K562 (cell line): ENCODE measurements around the gene NKAPL. TPM values are rescaled to one million over a fixed set of nuclear protein-coding genes. Genes with fewer than 3 reads are reported as not detected.
A peak's percentile ranks its signal among the peaks of the same experiment; 100 is the strongest.

Experiments used
- CAMTA2 ChIP-seq: fragments of 250-450 bp; sonication (Bioruptor Pico); conservative IDR thresholded peaks from 2 replicates; pipeline ENCODE4 v1.5.1; 2022
- CEBPG ChIP-seq, 3 experiments: fragments of 200-800 bp in 1 of 3; sonication (Bioruptor generic) in 1 of 3; sonication (generic) in 1 of 3; formaldehyde crosslinking in 1 of 3; IDR thresholded peaks in 2 of 3; conservative IDR thresholded peaks in 1 of 3; 2 replicates each; pipeline versions ENCODE4 v1.6.1 to v1.8.0; 2016 to 2022; ENCODE audit warnings: missing compliant biosample characterization in 2 of 3, missing genetic modification characterization in 2 of 3, mild to moderate bottlenecking in 1 of 3, missing genetic modification reagents in 1 of 3
- CREBBP ChIP-seq: IDR thresholded peaks from one replicate; pipeline ENCODE4 v1.6.1; 2012; ENCODE audit warnings: low read depth, mild to moderate bottlenecking, control low read depth, inconsistent platforms, low read length
- ETV1 ChIP-seq: fragments of 450-650 bp; conservative IDR thresholded peaks from 2 replicates; pipeline ENCODE4 v1.6.1; 2016; ENCODE audit warnings: missing genetic modification characterization, control low read depth, low read depth, missing compliant biosample characterization
- KDM1A ChIP-seq, 2 experiments: fragments of 450-650 bp; IDR thresholded peaks; 2 replicates each; pipeline ENCODE4 v1.6.1; 2016; ENCODE audit warnings: mild to moderate bottlenecking in 2 of 2
- KDM2B ChIP-seq: fragments of 250-450 bp; sonication (Bioruptor Pico); IDR thresholded peaks from 2 replicates; pipeline ENCODE4 v1.8.0; 2021; ENCODE audit warnings: mild to moderate bottlenecking, moderate library complexity
- MLX ChIP-seq, 2 experiments: fragments of 450-650 bp in 1 of 2; sonication (generic) in 1 of 2; formaldehyde crosslinking; conservative IDR thresholded peaks; 2 replicates each; pipeline versions ENCODE4 v1.4.0 to v1.8.1; 2020 to 2022; ENCODE audit warnings: mild to moderate bottlenecking in 1 of 2, missing genetic modification reagents in 1 of 2
- MTA1 ChIP-seq: fragments of 450-650 bp; IDR thresholded peaks from 2 replicates; pipeline ENCODE4 v1.6.1; 2017; ENCODE audit warnings: borderline replicate concordance
- NCOA1 ChIP-seq: fragments of 450-650 bp; IDR thresholded peaks from 2 replicates; pipeline ENCODE4 v1.6.1; 2016; ENCODE audit warnings: low read depth
- RBFOX2 ChIP-seq: fragments of 200-400 bp; formaldehyde crosslinking; IDR thresholded peaks from 2 replicates; pipeline ENCODE4 v1.6.1; 2017; ENCODE audit warnings: low read depth, mild to moderate bottlenecking, low read length, moderate library complexity
- SLC30A9 ChIP-seq: fragments of 250-450 bp; sonication (Bioruptor Pico); IDR thresholded peaks from 2 replicates; pipeline ENCODE4 v1.8.0; 2022; ENCODE audit warnings: mild to moderate bottlenecking, moderate library complexity
- SMAD3 ChIP-seq: fragments of 450-650 bp; formaldehyde crosslinking; conservative IDR thresholded peaks from 2 replicates; pipeline ENCODE4 v1.4.0; 2020; ENCODE audit warnings: mild to moderate bottlenecking
- TEAD1 ChIP-seq, 2 experiments: fragments of 450-650 bp in 1 of 2; sonication (generic) in 1 of 2; formaldehyde crosslinking; IDR thresholded peaks; 2 replicates each; pipeline versions ENCODE4 v1.4.0 to v1.8.0; 2020 to 2022; ENCODE audit warnings: mild to moderate bottlenecking in 2 of 2, missing genetic modification reagents in 1 of 2
- TFAP4 ChIP-seq: sonication (generic); formaldehyde crosslinking; IDR thresholded peaks from 2 replicates; pipeline ENCODE4 v1.8.0; 2022; ENCODE audit warnings: missing genetic modification reagents, mild to moderate bottlenecking, moderate library complexity, borderline replicate concordance
- WHSC1 ChIP-seq: IDR thresholded peaks from one replicate; pipeline ENCODE4 v1.6.1; 2012; ENCODE audit warnings: low read length, control low read depth, inconsistent platforms
- ZNF274 ChIP-seq: IDR thresholded peaks from 2 replicates; pipeline ENCODE4 v1.6.1; 2011; ENCODE audit warnings: low read depth, mild to moderate bottlenecking, low read length, moderate library complexity, borderline replicate concordance
- ZNF668 ChIP-seq: fragments of 250-450 bp; sonication (Bioruptor Pico); IDR thresholded peaks from 2 replicates; pipeline ENCODE4 v1.8.0; 2022; ENCODE audit warnings: mild to moderate bottlenecking, inconsistent platforms
- polyA plus RNA-seq, 8 experiments: library from polyadenylated mRNA; depleted of rRNA in 4 of 8; stranded (reverse) in 5 of 8; unstranded in 3 of 8; fragments of >200 nt; fragmentation: Nextera tagmentation in 2 of 8; fragmentation: Illumina TruSeq in 1 of 8; extraction: Ambion mirVana in 2 of 8; extraction: Trizol in 1 of 8; gene quantifications; 2 replicates each; pipeline versions ENCODE4 v1.2.1 to v1.2.3, GENCODE V29; 2011 to 2014; ENCODE audit warnings: inconsistent platforms in 1 of 8, missing spikeins in 1 of 8
- total RNA-seq, 7 experiments: library from RNA; depleted of rRNA in 6 of 7; stranded (reverse); fragments of >200 nt in 6 of 7; fragmentation: Illumina TruSeq in 2 of 7; extraction: Trizol in 2 of 7; gene quantifications; 2 replicates each; pipeline versions ENCODE4 v1.2.1 to v1.2.3, GENCODE V29; 2011 to 2021; ENCODE audit warnings: low replicate concordance in 1 of 7
- TF ChIP-seq, protein P1 (sequence below): IDR thresholded peaks from 2 replicates; pipeline ENCODE4 v1.6.1; 2016; ENCODE audit warnings: missing genetic modification characterization, missing compliant biosample characterization
- TF ChIP-seq, protein P2 (sequence below): sonication (generic); formaldehyde crosslinking; IDR thresholded peaks from 2 replicates; pipeline ENCODE4 v1.8.0; 2023; ENCODE audit warnings: mild to moderate bottlenecking, missing genetic modification reagents

Gene NKAPL
- total and polyA plus RNA-seq, 9 of the 15 experiments (the other 6 are each of a cell fraction or from before 2014, with no cell fraction given), result not detected

GRCh38 chr6:28218312-28219248, 40.5 kb upstream of the NKAPL start (continued):
- TF ChIP-seq, protein P1, sequence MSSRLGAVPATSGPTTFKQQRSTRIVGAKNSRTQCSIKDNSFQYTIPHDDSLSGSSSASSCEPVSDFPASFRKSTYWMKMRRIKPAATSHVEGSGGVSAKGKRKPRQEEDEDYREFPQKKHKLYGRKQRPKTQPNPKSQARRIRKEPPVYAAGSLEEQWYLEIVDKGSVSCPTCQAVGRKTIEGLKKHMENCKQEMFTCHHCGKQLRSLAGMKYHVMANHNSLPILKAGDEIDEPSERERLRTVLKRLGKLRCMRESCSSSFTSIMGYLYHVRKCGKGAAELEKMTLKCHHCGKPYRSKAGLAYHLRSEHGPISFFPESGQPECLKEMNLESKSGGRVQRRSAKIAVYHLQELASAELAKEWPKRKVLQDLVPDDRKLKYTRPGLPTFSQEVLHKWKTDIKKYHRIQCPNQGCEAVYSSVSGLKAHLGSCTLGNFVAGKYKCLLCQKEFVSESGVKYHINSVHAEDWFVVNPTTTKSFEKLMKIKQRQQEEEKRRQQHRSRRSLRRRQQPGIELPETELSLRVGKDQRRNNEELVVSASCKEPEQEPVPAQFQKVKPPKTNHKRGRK (tag), result no peak
- TF ChIP-seq SMAD3 (CRISPR knock-in tag) (no peak), KDM2B (no peak), CEBPG (CRISPR knock-in tag; IDR thresholded peaks at IDR 0.05) (no peak), CEBPG (tag; conservative IDR thresholded peaks at IDR 0.05 in 1 of 2, IDR thresholded peaks at IDR 0.05 in 1 of 2) (no peak), ETV1 (tag) (peak; percentile 93), ZNF274 (no peak), TFAP4 (CRISPR knock-in tag) (peak; percentile 67; the same call in 1 of the 2 replicates), WHSC1 (no peak), CREBBP (no peak), CAMTA2 (CRISPR knock-in tag) (no peak), NCOA1 (peak; percentile 63; the same call in 1 of the 2 replicates), KDM1A (IDR thresholded peaks at IDR 0.05) (no peak), ZNF668 (CRISPR knock-in tag) (no peak), MLX (CRISPR knock-in tag; conservative IDR thresholded peaks at IDR 0.05) (no peak), SLC30A9 (CRISPR knock-in tag) (no peak), RBFOX2 (peak; percentile 86), TEAD1 (CRISPR knock-in tag; IDR thresholded peaks at IDR 0.05) (no peak), MTA1 (no peak)
- TF ChIP-seq, protein P2, sequence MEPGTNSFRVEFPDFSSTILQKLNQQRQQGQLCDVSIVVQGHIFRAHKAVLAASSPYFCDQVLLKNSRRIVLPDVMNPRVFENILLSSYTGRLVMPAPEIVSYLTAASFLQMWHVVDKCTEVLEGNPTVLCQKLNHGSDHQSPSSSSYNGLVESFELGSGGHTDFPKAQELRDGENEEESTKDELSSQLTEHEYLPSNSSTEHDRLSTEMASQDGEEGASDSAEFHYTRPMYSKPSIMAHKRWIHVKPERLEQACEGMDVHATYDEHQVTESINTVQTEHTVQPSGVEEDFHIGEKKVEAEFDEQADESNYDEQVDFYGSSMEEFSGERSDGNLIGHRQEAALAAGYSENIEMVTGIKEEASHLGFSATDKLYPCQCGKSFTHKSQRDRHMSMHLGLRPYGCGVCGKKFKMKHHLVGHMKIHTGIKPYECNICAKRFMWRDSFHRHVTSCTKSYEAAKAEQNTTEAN (CRISPR knock-in tag), result no peak
